Liver (tissue), 9 donors: ENCODE data around the gene MYO7B. TPM values are rescaled to one million over a fixed set of nuclear protein-coding genes. Genes with fewer than 3 reads are reported as not detected.

Source experiments
- DNase-seq: peaks from one replicate; pipeline ENCODE4 v3.0.0-alpha.2; 2017; ENCODE audit warnings: low spot score
- H3K27ac ChIP-seq, 2 donors: one replicate each; pipeline ENCODE4 v1.7.0; 2013; ENCODE audit warnings: inconsistent platforms in 2 of 2, low read length in 2 of 2, control low read depth in 1 of 2, low read depth in 1 of 2, mild to moderate bottlenecking in 1 of 2
- H3K27me3 ChIP-seq, 4 donors: one replicate each; pipeline versions ENCODE4 v1.6.1 to v1.7.0; 2013; ENCODE audit warnings: low read length in 3 of 4, inconsistent platforms in 1 of 4, mild to moderate bottlenecking in 1 of 4, moderate library complexity in 1 of 4; ENCODE audit not compliant: control insufficient read depth in 4 of 4, insufficient read depth in 4 of 4
- H3K36me3 ChIP-seq, 4 donors: one replicate each; pipeline versions ENCODE4 v1.6.1 to v1.7.0; 2013; ENCODE audit warnings: low read length in 3 of 4, mild to moderate bottlenecking in 3 of 4, low read depth in 1 of 4, moderate library complexity in 1 of 4; ENCODE audit not compliant: control insufficient read depth in 4 of 4, insufficient read depth in 3 of 4
- H3K4me1 ChIP-seq, 4 donors: one replicate each; pipeline versions ENCODE4 v1.6.1 to v1.7.0; 2013; ENCODE audit warnings: low read length in 3 of 4, mild to moderate bottlenecking in 3 of 4, moderate library complexity in 1 of 4; ENCODE audit not compliant: control insufficient read depth in 4 of 4, insufficient read depth in 4 of 4
- H3K4me3 ChIP-seq, 3 donors: one replicate each; pipeline versions ENCODE4 v1.6.1 to v1.7.0; 2013; ENCODE audit warnings: low read length in 3 of 3, control low read depth in 1 of 3, low read depth in 1 of 3, mild to moderate bottlenecking in 1 of 3
- H3K9ac ChIP-seq, 2 donors: one replicate each; pipeline ENCODE4 v1.7.0; 2013; ENCODE audit warnings: low read length in 2 of 2, mild to moderate bottlenecking in 2 of 2, moderate library complexity in 2 of 2, control low read depth in 1 of 2, low read depth in 1 of 2
- H3K9me3 ChIP-seq, 4 donors: one replicate each; pipeline versions ENCODE4 v1.6.1 to v1.7.0; 2013; ENCODE audit warnings: low read length in 3 of 4; ENCODE audit not compliant: control insufficient read depth in 4 of 4
- FOXA1 ChIP-seq: IDR thresholded peaks from 2 replicates; pipeline ENCODE4 v1.6.1; 2016; ENCODE audit warnings: antibody characterized with exemption
- FOXA2 ChIP-seq: IDR thresholded peaks from 2 replicates; pipeline ENCODE4 v1.6.1; 2016; ENCODE audit warnings: antibody characterized with exemption
- GABPA ChIP-seq, 2 donors: IDR thresholded peaks in 1 of 2; conservative IDR thresholded peaks in 1 of 2; 2 replicates each; pipeline ENCODE4 v1.6.1; 2016; ENCODE audit warnings: antibody characterized with exemption in 2 of 2, mild to moderate bottlenecking in 1 of 2, moderate library complexity in 1 of 2
- HNF4A ChIP-seq, 2 donors: conservative IDR thresholded peaks; 2 replicates each; pipeline ENCODE4 v1.6.1; 2016; ENCODE audit warnings: antibody characterized with exemption in 2 of 2, mild to moderate bottlenecking in 2 of 2
- HNF4G ChIP-seq: IDR thresholded peaks from 2 replicates; pipeline ENCODE4 v1.6.1; 2016; ENCODE audit warnings: antibody characterized with exemption
- NR2F2 ChIP-seq: IDR thresholded peaks from 2 replicates; pipeline ENCODE4 v1.6.1; 2016; ENCODE audit warnings: antibody characterized with exemption
- RAD21 ChIP-seq, 2 donors: IDR thresholded peaks; 2 replicates each; pipeline ENCODE4 v1.6.1; 2016; ENCODE audit warnings: antibody characterized with exemption in 2 of 2, mild to moderate bottlenecking in 2 of 2
- RXRA ChIP-seq, 2 donors: IDR thresholded peaks; 2 replicates each; pipeline ENCODE4 v1.6.1; 2017 to 2018; ENCODE audit warnings: antibody characterized with exemption in 2 of 2, mild to moderate bottlenecking in 1 of 2
- SP1 ChIP-seq: IDR thresholded peaks from 2 replicates; pipeline ENCODE4 v1.6.1; 2018; ENCODE audit warnings: antibody characterized with exemption, mild to moderate bottlenecking
- TAF1 ChIP-seq: conservative IDR thresholded peaks from 2 replicates; pipeline ENCODE4 v1.6.1; 2016; ENCODE audit warnings: antibody characterized with exemption, mild to moderate bottlenecking
- YY1 ChIP-seq: IDR thresholded peaks from 2 replicates; pipeline ENCODE4 v1.6.1; 2016; ENCODE audit warnings: antibody characterized with exemption, mild to moderate bottlenecking
- WGBS: extraction: QIAGEN DNeasy Blood & Tissue Kit; methylation state at CpG from one replicate; pipeline ENCODE4 v1.1.7; 2013; 5-methylcytosine and 5-hydroxymethylcytosine counted together
- polyA plus RNA-seq, 2 donors: library from polyadenylated mRNA; stranded (reverse) in 1 of 2; unstranded in 1 of 2; fragments of 200-250 nt in 1 of 2; fragments of >200 nt in 1 of 2; fragmentation: Nextera tagmentation in 1 of 2; extraction: Ambion mirVana in 1 of 2; gene quantifications; one replicate each; pipeline versions ENCODE4 v1.2.1 to v1.2.3, GENCODE V29; 2013 to 2015
- total RNA-seq, 2 donors: library from RNA; depleted of rRNA; stranded (reverse); fragments of >200 nt; gene quantifications; one replicate each; pipeline ENCODE4 v1.2.3, GENCODE V29; 2014
- TF ChIP-seq, protein P1 (sequence below): IDR thresholded peaks from 2 replicates; pipeline ENCODE4 v1.6.1; 2016; ENCODE audit warnings: antibody characterized with exemption
- TF ChIP-seq, protein P2 (sequence below): IDR thresholded peaks from 2 replicates; pipeline ENCODE4 v1.6.1; 2016; ENCODE audit warnings: antibody characterized with exemption, mild to moderate bottlenecking
- TF ChIP-seq, protein P3 (sequence below): IDR thresholded peaks from 2 replicates; pipeline ENCODE4 v1.6.1; 2016; ENCODE audit warnings: antibody characterized with exemption
- TF ChIP-seq, protein P4 (sequence below): IDR thresholded peaks from 2 replicates; pipeline ENCODE4 v1.6.1; 2016; ENCODE audit warnings: antibody characterized with exemption
- TF ChIP-seq, protein P5 (sequence below): fragments of 150-350 bp; IDR thresholded peaks from 2 replicates; pipeline ENCODE4 v1.5.1; 2017; ENCODE audit warnings: improper control_type of control experiment, low read depth, low read length; ENCODE audit not compliant: missing input control
- donor health status: healthy.
- donor health status: healthy.
- donor health status: healthy.
- donor health status: healthy.
- donor health status: healthy.

The MYO7B gene
- total and polyA plus RNA-seq, 4 donors: 0.15 to 1.1 (median 0.64) TPM

DNA sequence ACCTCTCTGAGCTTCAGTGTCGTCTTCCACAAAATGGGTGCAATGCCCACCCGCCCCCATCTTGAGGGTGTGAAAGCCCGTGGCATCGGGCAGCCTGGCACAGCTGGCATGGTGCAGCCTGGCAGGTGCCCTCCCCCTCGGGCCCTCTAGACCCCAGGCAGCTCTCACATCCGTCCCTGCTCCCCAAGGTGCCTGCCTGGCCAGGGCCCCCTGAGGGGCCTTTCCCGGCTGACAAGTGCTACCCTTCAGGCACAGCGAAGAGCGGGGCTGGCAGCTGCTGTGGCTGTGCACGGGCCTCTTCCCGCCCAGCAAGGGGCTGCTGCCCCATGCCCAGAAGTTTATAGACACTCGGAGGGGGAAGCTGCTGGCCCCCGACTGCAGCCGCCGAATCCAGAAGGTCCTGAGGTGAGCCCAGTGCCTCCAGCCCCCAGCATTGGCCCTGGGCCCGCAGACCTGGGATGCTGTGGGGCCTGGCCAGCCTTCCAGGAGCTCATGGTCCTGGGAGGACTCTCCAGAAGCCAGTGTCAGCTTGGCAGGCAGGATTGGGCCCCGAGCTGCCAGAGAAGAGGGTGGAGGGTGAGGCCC, 96.6 kb downstream of the MYO7B start:
- H3K27me3 ChIP-seq: no peaks in the 10 kb centered on the region
- H3K27ac ChIP-seq: no peak overlapping the region
- TF ChIP-seq, protein P1, sequence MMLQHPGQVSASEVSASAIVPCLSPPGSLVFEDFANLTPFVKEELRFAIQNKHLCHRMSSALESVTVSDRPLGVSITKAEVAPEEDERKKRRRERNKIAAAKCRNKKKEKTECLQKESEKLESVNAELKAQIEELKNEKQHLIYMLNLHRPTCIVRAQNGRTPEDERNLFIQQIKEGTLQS: no peak
- no peak for TF ChIP-seq HNF4A (conservative IDR thresholded peaks at IDR 0.05)
- no peak for TF ChIP-seq GABPA (IDR thresholded peaks at IDR 0.05 in 1 of 2, conservative IDR thresholded peaks at IDR 0.05 in 1 of 2)
- TF ChIP-seq TAF1: no peak
- TF ChIP-seq, protein P2, sequence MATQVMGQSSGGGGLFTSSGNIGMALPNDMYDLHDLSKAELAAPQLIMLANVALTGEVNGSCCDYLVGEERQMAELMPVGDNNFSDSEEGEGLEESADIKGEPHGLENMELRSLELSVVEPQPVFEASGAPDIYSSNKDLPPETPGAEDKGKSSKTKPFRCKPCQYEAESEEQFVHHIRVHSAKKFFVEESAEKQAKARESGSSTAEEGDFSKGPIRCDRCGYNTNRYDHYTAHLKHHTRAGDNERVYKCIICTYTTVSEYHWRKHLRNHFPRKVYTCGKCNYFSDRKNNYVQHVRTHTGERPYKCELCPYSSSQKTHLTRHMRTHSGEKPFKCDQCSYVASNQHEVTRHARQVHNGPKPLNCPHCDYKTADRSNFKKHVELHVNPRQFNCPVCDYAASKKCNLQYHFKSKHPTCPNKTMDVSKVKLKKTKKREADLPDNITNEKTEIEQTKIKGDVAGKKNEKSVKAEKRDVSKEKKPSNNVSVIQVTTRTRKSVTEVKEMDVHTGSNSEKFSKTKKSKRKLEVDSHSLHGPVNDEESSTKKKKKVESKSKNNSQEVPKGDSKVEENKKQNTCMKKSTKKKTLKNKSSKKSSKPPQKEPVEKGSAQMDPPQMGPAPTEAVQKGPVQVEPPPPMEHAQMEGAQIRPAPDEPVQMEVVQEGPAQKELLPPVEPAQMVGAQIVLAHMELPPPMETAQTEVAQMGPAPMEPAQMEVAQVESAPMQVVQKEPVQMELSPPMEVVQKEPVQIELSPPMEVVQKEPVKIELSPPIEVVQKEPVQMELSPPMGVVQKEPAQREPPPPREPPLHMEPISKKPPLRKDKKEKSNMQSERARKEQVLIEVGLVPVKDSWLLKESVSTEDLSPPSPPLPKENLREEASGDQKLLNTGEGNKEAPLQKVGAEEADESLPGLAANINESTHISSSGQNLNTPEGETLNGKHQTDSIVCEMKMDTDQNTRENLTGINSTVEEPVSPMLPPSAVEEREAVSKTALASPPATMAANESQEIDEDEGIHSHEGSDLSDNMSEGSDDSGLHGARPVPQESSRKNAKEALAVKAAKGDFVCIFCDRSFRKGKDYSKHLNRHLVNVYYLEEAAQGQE: no peak
- TF ChIP-seq, protein P3, sequence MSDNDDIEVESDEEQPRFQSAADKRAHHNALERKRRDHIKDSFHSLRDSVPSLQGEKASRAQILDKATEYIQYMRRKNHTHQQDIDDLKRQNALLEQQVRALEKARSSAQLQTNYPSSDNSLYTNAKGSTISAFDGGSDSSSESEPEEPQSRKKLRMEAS: no peak
- TF ChIP-seq RAD21 (IDR thresholded peaks at IDR 0.05): no peak
- TF ChIP-seq HNF4G: no peak
- TF ChIP-seq RXRA (IDR thresholded peaks at IDR 0.05): no peak
- TF ChIP-seq, protein P4, sequence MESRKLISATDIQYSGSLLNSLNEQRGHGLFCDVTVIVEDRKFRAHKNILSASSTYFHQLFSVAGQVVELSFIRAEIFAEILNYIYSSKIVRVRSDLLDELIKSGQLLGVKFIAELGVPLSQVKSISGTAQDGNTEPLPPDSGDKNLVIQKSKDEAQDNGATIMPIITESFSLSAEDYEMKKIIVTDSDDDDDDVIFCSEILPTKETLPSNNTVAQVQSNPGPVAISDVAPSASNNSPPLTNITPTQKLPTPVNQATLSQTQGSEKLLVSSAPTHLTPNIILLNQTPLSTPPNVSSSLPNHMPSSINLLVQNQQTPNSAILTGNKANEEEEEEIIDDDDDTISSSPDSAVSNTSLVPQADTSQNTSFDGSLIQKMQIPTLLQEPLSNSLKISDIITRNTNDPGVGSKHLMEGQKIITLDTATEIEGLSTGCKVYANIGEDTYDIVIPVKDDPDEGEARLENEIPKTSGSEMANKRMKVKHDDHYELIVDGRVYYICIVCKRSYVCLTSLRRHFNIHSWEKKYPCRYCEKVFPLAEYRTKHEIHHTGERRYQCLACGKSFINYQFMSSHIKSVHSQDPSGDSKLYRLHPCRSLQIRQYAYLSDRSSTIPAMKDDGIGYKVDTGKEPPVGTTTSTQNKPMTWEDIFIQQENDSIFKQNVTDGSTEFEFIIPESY: no peak
- no peak for TF ChIP-seq FOXA1
- TF ChIP-seq SP1: no peak
- H3K36me3 ChIP-seq: no peaks in the 10 kb centered on the region
- DNase-seq: no peak
- peaks cover 0 to 3% (median 0%) of the 10 kb centered on the region in 4 donors for H3K4me1 ChIP-seq
- H3K9ac ChIP-seq: no peak overlapping the region
- H3K9me3 ChIP-seq: no peaks in the 10 kb centered on the region
- no peak overlapping the region for H3K4me3 ChIP-seq
- WGBS: 86% methylated on average over 17 of the region's 17 CpGs

DNA sequence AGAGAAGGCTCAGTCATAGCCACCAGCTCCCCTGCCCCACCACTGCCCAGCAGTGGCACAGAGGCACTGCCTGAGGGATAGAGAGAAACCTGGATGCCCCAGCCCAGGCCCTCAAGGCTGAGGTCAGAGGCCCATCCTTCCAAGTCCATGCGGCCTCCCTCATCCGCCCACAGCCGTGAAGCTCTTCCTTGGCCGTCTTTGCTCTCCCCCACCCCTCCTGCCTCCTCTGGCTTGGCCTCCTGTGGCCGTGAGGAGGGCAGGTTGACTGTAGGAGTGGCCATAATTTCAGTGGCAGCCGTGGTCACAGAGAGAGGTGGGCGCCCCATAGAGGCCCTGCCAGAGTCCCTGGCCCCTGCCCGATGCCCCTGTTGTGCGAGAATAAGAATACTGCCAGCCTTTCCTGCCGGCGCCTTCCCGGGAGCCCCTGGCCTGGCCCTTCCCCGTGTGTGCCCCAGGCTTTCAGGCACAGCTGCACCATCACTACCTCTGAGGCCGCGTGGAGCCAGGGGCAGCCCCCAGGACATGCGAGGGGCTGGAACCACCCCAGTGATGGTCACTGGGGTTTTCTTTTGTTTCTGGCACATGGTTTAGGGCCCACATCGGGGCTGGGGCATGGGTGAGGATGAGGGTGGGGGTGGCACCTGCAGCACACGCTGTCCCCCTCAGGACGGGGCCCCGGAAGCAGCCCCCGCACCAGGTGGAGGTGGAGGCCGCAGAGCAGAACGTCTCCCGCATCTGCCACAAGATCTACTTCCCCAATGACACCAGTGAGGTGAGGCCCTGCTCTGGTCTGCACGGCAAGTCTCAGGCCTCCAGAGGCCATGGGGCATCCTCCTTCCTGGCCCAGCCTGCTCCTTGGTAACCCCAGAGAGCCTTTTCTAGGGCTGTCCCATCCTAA, 97.4 kb downstream of the MYO7B start:
- H3K27me3 ChIP-seq: no peaks in the 10 kb centered on the region
- no peaks in the 10 kb centered on the region for H3K9me3 ChIP-seq
- H3K9ac ChIP-seq: no peak overlapping the region
- WGBS: 87% methylated on average over 25 of the region's 25 CpGs
- no peak for DNase-seq
- no peak overlapping the region for H3K27ac ChIP-seq
- no peak overlapping the region for H3K4me3 ChIP-seq
- peaks cover 0 to 6% (median 0%) of the 10 kb centered on the region in 4 donors for H3K4me1 ChIP-seq
- H3K36me3 ChIP-seq: no peaks in the 10 kb centered on the region
- TF ChIP-seq YY1: no peak
- no peak for TF ChIP-seq NR2F2
- TF ChIP-seq, protein P1: no peak
- TF ChIP-seq FOXA2: no peak
- TF ChIP-seq HNF4A (conservative IDR thresholded peaks at IDR 0.05): no peak
- TF ChIP-seq TAF1: no peak
- no peak for TF ChIP-seq GABPA (IDR thresholded peaks at IDR 0.05 in 1 of 2, conservative IDR thresholded peaks at IDR 0.05 in 1 of 2)
- TF ChIP-seq, protein P4: no peak
- TF ChIP-seq, protein P3: no peak
- TF ChIP-seq, protein P5, sequence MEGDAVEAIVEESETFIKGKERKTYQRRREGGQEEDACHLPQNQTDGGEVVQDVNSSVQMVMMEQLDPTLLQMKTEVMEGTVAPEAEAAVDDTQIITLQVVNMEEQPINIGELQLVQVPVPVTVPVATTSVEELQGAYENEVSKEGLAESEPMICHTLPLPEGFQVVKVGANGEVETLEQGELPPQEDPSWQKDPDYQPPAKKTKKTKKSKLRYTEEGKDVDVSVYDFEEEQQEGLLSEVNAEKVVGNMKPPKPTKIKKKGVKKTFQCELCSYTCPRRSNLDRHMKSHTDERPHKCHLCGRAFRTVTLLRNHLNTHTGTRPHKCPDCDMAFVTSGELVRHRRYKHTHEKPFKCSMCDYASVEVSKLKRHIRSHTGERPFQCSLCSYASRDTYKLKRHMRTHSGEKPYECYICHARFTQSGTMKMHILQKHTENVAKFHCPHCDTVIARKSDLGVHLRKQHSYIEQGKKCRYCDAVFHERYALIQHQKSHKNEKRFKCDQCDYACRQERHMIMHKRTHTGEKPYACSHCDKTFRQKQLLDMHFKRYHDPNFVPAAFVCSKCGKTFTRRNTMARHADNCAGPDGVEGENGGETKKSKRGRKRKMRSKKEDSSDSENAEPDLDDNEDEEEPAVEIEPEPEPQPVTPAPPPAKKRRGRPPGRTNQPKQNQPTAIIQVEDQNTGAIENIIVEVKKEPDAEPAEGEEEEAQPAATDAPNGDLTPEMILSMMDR: no peak
